Epithelial cell of prostate (primary cell): ENCODE data around the gene SLC39A13.

ENCODE experiments used
- DNase-seq: peaks from one replicate; pipeline ENCODE4 v3.0.0-alpha.2; 2011; ENCODE audit warnings: low read depth, low spot score
- H3K27ac ChIP-seq: fragments of 450-650 bp; 2 replicates; pipeline ENCODE4 v1.5.1; 2017; ENCODE audit warnings: mild to moderate bottlenecking

The SLC39A13 gene

DNA sequence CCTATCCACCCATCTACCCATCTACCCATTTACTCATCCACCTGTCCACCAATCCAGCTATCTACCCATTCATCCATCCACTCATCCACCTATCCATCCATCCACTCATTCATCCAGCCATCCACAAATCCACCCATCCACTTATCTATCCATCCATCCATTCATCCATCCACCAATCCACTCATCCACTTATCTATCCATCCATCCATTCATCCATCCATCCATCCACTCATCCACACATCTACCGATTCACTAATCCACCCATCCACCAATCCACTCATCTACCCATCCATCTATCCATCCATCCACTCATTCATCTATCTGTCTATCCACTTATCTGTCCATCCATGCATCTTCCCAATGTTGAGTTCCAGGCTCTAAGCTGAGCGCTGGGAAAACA lies 28.3 kb upstream of the SLC39A13 start:
- DNase-seq, result no peak
- no peak overlapping the region for H3K27ac ChIP-seq

DNA sequence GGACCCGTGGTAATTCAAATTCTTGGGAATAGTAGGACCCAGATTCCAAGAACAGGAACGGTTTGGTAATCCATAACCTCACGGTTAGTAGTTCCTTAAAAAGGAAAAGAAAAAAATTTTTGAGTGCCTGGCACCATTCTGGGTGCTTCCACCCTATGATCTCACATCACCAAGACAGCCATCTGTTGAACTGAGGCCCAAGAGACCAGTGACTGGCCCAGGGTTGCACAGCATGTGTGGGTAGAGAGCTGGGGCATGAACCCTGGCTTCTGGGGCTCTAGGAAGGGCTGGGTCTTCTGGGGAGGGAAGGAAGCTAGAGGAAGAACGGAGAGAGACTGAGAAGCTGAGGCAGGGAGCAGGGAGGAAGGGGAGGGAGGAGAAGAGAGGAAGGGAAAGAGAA lies 25.3 kb upstream of the SLC39A13 start:
- DNase-seq, result no peak
- no peak overlapping the region for H3K27ac ChIP-seq

DNA sequence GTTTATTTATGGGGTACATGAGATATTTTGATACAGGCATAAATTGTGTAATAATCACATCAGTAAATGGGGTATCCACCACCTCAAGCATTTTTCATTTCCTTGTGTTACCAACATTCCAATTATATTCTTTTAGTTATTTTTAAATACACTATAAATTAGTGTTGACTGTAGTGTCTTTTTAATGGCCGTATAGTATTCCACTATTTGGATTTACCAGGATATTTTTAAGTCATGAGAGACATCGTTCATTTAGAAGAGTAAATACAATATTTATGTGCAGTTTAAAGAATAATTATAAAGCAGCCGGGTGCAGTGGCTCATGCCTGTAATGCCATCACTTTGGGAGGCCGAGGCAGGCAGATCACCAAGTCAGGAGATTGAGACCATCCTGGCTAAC lies 23.9 kb upstream of the SLC39A13 start:
- no peak for DNase-seq
- H3K27ac ChIP-seq, result no peak overlapping the region

DNA sequence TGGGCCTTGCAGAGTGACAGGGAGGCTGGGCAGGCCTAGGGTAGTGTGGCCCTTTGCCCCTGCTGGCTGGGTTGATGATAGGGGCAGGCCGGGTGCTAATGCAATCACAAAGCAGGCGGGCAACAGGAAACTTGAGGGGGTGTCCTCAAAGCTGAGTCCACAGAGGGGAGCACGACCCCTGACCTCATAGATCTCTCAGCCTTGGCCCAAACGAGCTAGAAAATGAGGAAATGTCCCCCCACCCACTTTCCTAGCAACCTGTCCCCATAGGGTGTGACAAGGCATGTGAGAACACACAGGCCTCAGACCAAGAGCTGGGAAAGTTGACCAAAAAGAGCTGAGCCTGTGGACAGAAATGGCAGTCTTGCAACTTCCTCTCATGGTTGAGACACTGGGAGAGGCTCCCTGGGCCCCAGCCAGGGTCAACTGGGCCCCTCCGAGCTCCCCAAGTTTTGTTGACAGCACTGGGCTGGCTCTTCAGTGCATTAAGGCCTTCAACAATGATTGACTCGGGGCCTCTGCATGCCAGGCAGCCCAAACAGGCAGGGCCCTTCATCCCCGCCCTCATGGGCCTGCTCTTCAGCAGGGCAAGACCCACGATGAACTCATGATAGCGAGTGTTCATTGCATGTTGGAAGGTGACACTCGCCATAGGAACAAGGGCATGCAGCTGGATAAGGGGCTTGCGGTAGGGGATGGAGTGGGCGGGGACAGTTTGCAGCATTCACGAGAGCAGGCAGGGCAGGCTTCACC lies 20.3 kb upstream of the SLC39A13 start:
- DNase-seq, result no peak
- H3K27ac ChIP-seq, result peak overlapping the region; percentile 38

DNA sequence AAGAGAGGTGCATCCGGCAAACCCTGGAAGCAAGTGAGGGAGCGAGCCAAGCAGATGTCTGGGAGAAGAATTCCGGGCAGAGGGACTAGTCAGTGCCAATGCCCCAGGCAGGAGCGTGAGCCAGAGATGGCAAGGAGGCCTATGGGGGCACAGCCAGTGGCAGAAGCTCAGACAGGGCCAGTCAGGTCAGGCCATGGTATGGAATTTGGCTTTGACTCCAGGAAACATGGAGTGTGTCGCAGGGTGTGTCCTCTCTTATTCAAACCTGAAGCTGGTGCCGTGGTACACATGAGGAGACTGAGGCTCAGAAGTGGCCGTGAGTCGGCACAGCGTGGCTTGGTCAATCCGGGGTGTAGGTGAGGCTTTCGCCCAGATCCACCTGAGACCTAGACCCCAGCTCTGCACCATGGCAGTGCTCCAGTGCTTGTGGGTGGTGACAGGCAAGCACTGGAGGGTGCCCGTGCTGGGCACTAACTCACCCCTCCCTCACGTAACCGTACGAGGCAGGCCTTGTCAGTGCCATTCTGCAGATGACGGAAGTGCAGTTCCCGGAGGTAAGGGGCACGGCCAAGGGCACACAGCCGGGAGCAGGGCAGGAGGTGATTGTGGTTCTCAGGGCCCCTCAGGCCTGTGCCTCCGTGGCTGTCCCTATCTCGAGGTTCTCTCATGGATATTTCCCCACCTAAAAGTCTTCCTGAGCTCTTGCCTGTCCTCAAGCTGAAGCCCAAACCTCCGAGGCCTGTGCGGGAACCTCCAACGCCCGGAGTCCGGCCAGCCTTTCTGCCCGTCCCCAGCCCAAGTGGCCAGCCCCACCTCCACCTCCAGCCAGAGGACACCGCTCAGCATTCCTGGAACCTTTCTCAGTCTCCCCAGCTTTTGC lies 19.5 kb upstream of the SLC39A13 start:
- peak overlapping the region; percentile 38 for H3K27ac ChIP-seq
- DNase-seq, result peak; percentile 12

DNA sequence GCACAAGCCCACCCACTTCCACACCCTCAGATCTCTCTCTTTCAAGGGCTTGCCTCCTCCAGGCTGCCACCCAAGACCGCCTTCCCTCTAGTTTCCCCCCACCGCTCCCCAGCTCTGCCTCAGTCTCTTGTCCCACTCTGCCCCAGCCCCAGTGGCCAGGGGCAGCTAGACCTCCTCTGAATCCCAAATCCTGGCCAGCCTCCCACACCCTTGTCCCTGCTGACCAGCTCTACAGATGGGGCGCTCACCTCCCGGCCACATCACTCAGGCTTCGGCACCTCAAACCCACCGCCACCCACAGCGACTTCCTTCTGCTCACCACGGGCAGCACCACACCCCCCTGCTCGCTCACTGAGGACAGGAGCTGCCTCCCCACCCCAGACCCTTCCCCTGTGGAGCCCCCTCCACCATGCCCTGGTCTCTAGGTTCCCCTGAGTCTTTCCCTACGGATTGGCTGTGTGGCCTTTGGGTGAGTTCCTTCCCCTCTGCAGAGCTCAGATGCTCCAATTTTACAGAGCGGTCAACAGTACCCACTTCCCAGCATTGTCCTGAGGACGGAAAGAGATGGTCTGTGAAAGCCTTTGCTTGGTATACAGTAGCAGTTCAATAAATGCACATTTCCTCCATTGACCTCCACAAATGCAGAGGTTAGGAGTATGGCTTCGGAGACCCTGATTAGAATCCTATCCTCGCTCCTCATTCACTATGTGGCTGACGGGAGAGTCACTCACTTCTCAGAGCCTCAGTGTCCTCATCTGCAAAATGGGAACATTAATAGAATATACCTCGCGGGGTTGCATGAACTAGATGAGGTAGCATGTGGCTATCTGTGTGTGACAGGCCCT lies 18.6 kb upstream of the SLC39A13 start:
- DNase-seq, result no peak
- H3K27ac ChIP-seq, result no peak overlapping the region

DNA sequence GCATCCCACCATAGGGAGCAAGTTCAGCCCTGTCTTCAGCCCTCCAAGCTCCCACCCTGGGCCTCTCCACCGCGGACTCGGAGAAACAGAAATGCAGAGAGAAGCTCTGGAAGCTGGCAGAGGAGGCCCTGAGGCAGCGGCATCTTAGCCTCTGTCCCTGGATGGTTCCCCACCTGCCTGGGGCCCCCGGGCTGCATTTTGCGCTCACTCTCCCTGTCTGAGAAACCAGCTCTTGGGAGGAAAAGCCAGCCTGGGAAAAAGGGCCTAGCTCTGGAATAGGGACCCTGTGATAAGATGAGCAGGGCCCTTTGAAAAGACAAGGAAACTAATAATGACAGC lies 18.0 kb upstream of the SLC39A13 start:
- no peak overlapping the region for H3K27ac ChIP-seq
- DNase-seq, result no peak

DNA sequence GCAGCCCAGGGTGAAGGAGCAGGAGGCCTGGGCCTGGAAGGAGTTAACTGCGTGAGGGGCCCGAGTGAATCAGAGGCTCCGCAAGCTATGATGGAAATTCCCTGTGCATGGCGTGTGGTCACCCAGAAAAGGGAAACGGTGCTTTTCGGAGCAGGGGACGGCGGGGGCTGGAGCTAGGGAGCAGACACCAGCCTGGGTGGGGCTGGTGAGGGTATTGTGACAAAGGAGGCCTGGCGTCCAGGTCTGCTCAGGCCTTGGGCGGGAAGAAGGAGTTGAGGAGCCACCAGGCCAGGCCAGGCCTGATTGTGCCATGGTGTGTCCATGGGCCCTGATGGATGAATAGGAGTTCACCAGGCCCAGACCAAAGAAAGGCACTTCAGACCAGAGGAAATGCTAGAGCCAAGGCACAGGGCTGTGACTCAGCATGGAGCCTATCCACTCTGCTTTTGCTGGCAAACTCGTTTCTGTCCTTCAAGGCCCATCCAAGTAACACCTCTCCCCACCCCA lies 17.3 kb upstream of the SLC39A13 start:
- DNase-seq, result no peak
- H3K27ac ChIP-seq, result no peak overlapping the region

DNA sequence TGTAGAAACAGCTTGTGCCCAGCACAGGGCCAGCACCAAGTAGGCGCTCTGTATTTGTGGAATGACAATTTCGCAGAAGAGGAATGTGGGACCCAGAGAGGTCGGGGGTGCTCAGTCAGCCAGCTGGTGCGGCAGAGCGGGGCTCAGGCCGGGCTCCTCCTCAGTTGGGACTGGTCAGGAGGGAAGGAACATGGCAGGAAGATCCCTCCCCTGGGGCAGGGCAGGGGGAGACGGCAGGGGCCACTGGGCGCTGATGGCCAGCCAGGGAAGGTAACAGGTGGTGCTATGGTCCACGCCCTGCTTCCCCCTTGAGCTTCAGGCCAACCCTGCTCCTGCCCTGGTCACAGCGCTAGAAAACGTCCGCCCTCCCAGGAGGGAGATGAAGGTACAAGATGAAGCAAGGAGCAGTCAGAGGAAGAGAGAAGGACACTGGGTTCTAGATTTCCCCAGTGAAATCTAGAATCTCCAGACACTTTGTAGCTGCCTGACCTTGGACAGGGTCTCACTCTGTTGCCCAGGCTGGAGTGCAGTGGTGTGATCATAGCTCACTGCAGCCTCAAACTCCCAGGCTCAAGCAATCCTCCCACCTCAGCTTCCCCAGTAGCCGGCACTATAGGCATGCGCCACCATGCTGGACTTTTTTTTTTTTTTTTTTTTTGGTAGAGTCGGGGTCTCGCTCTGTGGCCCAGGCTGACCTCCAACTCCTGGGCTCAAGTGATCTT lies 16.5 kb upstream of the SLC39A13 start:
- no peak for DNase-seq

DNA sequence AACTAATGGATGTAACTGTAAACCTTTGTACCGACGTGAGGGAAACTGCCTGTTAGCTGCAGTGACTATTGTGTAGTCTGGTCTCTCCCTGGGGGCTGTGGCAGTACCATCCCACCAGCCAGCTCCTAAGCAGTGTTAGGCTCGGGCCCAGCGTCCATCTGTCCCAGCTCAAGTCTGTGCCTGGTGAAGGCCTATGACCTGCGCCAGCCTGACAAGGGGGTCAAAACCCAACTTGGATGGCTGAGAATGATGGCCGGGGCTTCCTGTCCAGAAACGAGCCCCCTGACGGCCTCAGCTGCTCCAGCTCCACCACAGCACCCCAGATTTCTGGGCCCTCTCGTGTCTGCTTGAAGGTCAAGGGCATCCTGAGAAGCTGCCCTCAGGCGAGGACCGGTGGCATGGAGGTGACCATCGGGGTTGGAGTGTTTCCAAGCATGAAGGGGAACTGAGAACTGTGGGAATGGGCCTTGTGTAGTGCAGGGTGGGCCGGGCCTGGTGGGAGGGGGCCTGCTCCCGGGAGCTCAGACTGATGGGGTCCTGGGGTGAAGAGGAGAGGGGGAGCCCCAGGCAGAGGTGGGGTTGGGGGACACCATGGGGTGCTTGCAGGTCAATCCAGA lies 15.7 kb upstream of the SLC39A13 start:
- no peak overlapping the region for H3K27ac ChIP-seq
- no peak for DNase-seq

More for the DNA sequence above, 16.5 kb upstream of the SLC39A13 start:
- H3K27ac ChIP-seq, result no peak overlapping the region

DNA sequence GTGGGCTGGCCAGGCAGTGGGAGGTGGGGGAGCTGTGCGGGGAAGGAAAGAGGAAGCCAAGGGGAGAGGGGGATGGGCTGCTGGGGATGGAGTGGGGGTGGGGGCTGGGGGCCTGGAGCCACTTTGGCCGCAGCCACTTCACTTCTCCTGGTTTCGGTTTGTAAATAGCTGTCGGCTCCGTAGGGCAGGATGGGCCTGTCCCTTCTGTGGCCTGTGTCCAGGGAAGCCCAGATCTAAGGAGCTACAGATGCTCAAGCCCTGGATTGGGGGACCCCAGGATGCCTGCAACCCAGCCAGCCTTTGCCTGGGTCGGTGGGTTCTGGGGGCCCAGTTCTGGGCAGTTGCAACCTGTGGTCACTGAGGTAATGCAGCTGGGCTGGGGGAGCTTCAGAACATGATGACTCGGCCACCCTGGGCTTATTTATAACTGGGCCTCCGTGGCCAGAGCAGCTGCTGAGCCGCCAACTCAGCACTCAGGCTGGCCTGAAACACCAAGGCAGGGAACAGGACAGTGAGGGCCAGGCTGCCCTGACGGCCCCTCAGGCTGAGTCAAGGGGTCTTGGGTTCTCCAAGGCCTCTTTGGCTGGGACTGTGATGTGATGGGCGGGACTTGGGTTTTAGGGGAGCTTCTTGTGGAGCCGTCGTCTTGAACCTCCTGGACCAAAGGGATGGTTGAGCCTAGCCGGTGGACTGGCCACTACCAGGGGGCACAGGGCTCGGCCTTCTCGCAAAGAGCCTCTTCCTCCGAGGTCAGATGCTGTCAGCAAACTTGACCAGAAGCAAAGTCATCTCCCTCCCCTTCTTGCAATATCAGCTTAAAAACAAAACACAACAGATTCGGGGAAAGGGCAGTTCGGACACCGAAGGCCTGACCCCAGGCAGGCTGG lies 15.0 kb upstream of the SLC39A13 start:
- H3K27ac ChIP-seq, result no peak overlapping the region
- no peak for DNase-seq

DNA sequence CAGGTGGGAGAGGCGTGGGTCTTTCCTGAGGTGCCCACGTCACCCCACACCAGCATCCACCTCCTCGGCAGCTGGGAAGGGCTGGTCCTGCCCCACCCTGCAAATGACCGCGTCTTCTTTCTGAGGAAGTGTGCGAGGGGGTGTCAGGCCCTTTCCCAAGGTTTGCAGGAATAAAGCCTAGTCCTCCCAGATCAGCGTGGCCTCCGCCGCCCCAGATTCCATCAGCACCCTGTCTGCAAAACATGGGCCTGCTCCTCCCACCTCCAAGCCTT lies 14.4 kb upstream of the SLC39A13 start:
- H3K27ac ChIP-seq, result no peak overlapping the region
- no peak for DNase-seq

DNA sequence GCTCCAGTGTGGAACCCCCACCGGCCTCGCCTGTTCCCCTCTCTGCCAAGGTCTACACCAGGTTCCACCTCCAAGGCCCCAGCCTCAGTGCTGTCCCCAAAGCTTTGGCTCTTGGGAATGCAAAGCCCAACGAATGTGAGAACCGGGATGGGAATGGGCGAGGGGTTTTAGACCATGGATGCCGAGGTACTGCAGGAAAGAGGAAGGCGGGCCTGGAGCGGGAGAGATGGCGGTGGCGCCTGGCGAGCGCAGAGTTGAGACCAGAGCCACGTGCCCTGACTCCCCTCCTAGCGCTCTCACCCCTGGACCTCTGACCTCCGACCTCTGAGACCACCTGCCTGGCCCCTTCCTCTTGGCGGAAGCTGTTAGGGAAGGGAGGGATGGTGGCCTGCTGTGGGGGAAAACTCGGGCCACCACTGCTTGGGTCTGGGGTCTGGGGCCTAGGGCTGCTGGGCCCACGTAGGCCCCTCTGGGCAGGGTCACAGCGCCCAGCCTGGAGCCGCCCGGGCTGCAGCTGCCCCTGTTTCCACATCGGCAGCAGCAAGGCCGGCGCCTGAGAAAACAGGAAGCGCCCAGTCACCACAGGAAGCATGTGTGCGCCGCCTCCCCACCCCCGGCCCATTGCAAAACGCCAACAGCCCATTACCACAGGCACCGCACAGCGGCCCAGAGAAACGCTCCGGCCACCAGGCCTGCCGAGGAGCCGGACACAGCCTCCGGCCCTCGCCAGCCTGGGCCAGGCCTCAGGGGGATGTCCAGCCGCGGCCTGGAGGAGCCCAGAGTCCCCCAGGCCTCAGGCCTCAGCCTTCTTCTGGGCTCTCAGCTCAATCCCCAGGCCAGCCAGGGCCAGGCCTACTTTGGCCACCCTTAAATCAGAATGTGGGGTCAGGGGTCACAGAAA lies 13.8 kb upstream of the SLC39A13 start:
- no peak for DNase-seq
- H3K27ac ChIP-seq, result no peak overlapping the region

DNA sequence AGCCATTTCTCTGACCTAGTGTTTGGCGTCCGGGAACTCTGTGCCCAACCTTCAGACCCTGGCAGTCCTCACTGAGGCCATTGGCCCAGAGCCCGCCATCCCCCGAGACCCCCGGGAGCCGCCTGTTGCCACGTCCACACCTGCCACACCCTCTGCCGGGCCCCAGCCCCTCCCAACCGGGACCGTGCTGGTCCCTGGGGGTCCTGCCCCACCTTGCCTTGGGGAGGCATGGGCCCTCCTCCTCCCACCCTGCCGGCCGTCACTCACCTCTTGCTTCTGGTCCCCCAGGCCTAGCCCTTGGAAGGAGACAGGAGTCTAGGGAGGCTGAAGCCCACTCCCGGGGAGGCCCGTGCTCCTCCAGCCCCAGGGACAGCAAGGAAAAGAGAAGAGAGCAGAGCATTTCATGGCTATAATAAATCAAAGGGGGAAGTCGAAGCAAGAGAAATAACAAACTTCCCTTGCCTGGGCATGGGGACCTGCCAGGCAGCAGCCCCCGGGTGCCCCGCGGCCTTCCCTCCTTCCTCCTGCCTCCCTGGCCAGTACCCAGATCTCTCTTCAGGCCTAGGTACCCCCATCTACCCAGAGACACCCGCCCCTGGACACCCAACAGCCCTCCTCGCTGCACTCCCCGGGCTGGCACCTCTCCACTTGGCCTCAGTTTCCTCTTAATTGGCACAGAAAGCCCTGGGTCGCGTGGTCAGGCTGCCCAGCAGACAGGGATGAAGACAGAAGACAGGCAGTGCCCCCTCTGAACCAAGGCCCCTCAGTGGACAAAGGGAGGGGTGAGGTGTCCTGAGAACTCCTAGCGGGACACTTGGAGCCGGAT lies 13.0 kb upstream of the SLC39A13 start:
- no peak overlapping the region for H3K27ac ChIP-seq
- DNase-seq, result no peak

DNA sequence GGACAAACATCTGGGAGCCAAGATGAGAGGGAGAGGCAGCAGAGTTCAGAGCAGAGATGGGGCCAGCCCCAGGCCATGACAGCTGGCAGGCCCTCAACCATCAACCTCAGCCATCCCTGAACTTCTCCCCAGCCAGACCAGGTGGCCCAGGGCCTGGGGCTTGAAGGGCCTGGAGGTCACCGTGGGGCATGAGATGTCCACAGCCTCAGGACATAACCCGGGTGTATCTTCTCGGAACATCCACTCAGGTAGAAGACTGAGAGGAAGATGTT lies 12.4 kb upstream of the SLC39A13 start:
- no peak for DNase-seq
- H3K27ac ChIP-seq, result no peak overlapping the region

DNA sequence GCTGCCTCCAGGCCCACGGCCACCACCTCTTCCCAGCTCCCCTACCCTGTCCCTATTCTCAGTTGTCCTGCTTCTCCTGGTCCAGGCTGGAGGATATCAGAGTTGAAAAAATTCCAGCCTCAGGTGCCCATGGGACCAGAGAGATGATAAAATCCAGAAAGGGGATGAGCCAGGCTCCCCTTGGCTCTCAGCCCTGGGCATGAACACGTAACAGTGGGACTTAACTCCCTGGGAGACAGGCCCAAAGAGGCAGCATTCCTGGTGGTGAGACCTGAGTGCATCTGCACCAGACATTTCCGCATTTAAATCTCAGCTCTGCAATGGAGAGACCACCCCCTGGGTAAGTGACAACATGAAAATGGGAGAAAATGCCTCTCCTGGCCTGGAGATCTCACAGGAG lies 10.4 kb upstream of the SLC39A13 start:
- DNase-seq, result no peak
- no peak overlapping the region for H3K27ac ChIP-seq

DNA sequence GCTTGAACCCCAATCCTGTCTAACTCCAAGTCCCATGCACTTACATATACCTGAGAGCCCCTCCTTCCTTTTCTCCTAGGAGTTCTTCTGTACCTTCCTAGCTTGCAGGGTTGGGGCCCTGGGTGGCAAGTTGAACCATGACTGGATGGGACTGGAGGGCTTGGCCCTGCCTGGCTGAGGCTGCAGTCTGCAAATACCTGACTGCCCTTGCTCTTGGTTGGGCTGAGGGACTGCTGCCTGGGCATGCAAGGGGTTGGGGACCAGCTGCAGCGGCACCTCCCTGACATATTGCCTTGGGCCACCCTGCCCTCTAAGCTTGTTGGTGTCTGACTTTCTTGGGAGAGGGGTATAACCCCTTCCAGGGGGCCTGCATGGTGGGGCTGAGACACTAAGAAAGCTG lies 9.8 kb upstream of the SLC39A13 start:
- DNase-seq, result no peak
- no peak overlapping the region for H3K27ac ChIP-seq
